ENCODE data around the gene HS1BP3. TPM values are rescaled to one million over a fixed set of nuclear protein-coding genes. Genes with fewer than 3 reads are reported as not detected.

HS1BP3 gene
- polyA plus RNA-seq, 3 donors = 18.7 to 22.2 (median 20.6) TPM

- DNase-seq = no peak
Observed at GRCh38 chr2:20633001-20633400, 17.9 kb downstream of the HS1BP3 start.

GRCh38 chr2:20632446-20632990 is 18.4 kb downstream of the HS1BP3 start:
- DNase-seq = no peak

- DNase-seq = no peak
Observed at GRCh38 chr2:20631617-20632307, 19.1 kb downstream of the HS1BP3 start.

- DNase-seq = no peak
Observed at GRCh38 chr2:20630967-20631366, 19.9 kb downstream of the HS1BP3 start.

- no peak for DNase-seq
Observed at GRCh38 chr2:20629581-20630171, 21.2 kb downstream of the HS1BP3 start.

GRCh38 chr2:20629181-20629580 is 21.7 kb downstream of the HS1BP3 start:
- DNase-seq = no peak

- no peak for DNase-seq
Observed at GRCh38 chr2:20627712-20628380, 23.1 kb downstream of the HS1BP3 start.

GRCh38 chr2:20626698-20627513 is 24.0 kb downstream of the HS1BP3 start:
- DNase-seq = no peak

- no peak for DNase-seq
Observed at GRCh38 chr2:20626392-20626697, 24.6 kb downstream of the HS1BP3 start.

GRCh38 chr2:20625491-20626391 is 25.2 kb downstream of the HS1BP3 start:
- DNase-seq = no peak

- DNase-seq = no peak
Observed at GRCh38 chr2:20624884-20625485, 25.9 kb downstream of the HS1BP3 start.

- DNase-seq = no peak
Observed at GRCh38 chr2:20624156-20624883, 26.6 kb downstream of the HS1BP3 start.

GRCh38 chr2:20623741-20624155 is 27.1 kb downstream of the HS1BP3 start:
- no peak for DNase-seq

- DNase-seq = no peak
Observed at GRCh38 chr2:20623241-20623640, 27.7 kb downstream of the HS1BP3 start.

- no peak for DNase-seq
Observed at GRCh38 chr2:20622731-20623130, 28.2 kb downstream of the HS1BP3 start.

- DNase-seq = no peak
Observed at GRCh38 chr2:20622296-20622686, 28.6 kb downstream of the HS1BP3 start.

- DNase-seq = no peak
Observed at GRCh38 chr2:20621366-20622295, 29.3 kb downstream of the HS1BP3 start.

GRCh38 chr2:20620696-20621365 is 30.1 kb downstream of the HS1BP3 start:
- DNase-seq = no peak

Data from renal pelvis (tissue), 4 donors.